BJ (cell line): ENCODE measurements around the gene RERE. TPM values are rescaled to one million over a fixed set of nuclear protein-coding genes. Genes with fewer than 3 reads are reported as not detected.

Source experiments
- CTCF ChIA-PET: fragments of 350-600 bp; formaldehyde crosslinking; extraction: SDS; loops from one replicate; lab custom pipeline; 2021; ENCODE audit warnings: antibody characterized with exemption, inconsistent platforms; lab: Yijun Ruan, JAX
- POLR2A ChIA-PET: fragments of 300-600 bp; sonication (Branson Sonifier 250); formaldehyde crosslinking; extraction: SDS; loops from one replicate; lab custom pipeline; 2021; ENCODE audit warnings: antibody characterized with exemption; lab: Charles Lee
- DNase-seq: peaks from one replicate; pipeline ENCODE4 v3.0.0-alpha.2; 2011; ENCODE audit warnings: low read depth
- H3K27me3 ChIP-seq: 2 replicates; pipeline ENCODE4 v1.6.0; 2011; ENCODE audit warnings: low read length; ENCODE audit not compliant: control insufficient read depth, insufficient read depth
- H3K36me3 ChIP-seq: 2 replicates; pipeline ENCODE4 v1.5.1; 2011; ENCODE audit warnings: low read length; ENCODE audit not compliant: control insufficient read depth, insufficient read depth
- H3K4me3 ChIP-seq: 2 replicates; pipeline ENCODE4 v1.5.1; 2011; ENCODE audit warnings: low read depth, mild to moderate bottlenecking, control low read depth, low read length
- polyA plus RNA-seq: library from polyadenylated mRNA; depleted of rRNA; stranded (reverse); fragments of >200 nt; gene quantifications from 2 replicates; pipeline ENCODE4 v1.2.3, GENCODE V29; 2011
- TF ChIP-seq, protein P1 (sequence below): IDR thresholded peaks from 2 replicates; pipeline ENCODE4 v1.5.1; 2011; ENCODE audit warnings: low read depth, mild to moderate bottlenecking, control low read depth, inconsistent platforms, low read length, moderate library complexity; ENCODE audit not compliant: insufficient read depth

The RERE gene
- polyA plus RNA-seq, 1 experiment, result 3.8 TPM

- TF ChIP-seq, protein P1, sequence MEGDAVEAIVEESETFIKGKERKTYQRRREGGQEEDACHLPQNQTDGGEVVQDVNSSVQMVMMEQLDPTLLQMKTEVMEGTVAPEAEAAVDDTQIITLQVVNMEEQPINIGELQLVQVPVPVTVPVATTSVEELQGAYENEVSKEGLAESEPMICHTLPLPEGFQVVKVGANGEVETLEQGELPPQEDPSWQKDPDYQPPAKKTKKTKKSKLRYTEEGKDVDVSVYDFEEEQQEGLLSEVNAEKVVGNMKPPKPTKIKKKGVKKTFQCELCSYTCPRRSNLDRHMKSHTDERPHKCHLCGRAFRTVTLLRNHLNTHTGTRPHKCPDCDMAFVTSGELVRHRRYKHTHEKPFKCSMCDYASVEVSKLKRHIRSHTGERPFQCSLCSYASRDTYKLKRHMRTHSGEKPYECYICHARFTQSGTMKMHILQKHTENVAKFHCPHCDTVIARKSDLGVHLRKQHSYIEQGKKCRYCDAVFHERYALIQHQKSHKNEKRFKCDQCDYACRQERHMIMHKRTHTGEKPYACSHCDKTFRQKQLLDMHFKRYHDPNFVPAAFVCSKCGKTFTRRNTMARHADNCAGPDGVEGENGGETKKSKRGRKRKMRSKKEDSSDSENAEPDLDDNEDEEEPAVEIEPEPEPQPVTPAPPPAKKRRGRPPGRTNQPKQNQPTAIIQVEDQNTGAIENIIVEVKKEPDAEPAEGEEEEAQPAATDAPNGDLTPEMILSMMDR, result no peak
- CTCF ChIA-PET, result no interaction called here
- no peak for DNase-seq
- no peak overlapping the region for H3K4me3 ChIP-seq
- POLR2A ChIA-PET, result no interaction called here
- no peaks in the 10 kb centered on the region for H3K36me3 ChIP-seq
- no peaks in the 10 kb centered on the region for H3K27me3 ChIP-seq
These were observed 50.4 kb downstream of the RERE start for GRCh38 chr1:8767006-8767405.

DNA sequence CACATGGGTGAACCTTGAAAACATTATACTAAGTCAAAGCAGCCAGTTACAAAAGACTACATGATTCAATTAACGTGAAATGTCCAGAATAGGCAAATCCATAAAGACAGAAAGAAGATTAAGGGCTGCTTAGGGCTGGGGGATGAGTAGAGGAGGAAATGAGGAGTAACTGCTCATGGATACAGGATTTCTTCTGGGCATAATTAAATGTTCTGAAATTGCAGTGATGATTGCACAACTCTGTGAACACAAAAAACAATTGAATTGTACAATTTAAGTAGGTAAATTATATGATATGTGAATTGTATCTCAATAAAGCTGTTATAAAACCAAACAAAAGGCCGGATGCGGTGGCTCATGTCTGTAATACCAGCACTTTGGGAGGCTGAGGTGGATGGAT, 52.2 kb downstream of the RERE start:
- no peak overlapping the region for H3K4me3 ChIP-seq
- TF ChIP-seq, protein P1, result no peak
- no peak for DNase-seq
- H3K27me3 ChIP-seq, result no peaks in the 10 kb centered on the region
- ChIA-PET CTCF (no interaction called here), POLR2A (no interaction called here)
- no peaks in the 10 kb centered on the region for H3K36me3 ChIP-seq

- ChIA-PET CTCF (no interaction called here), POLR2A (no interaction called here)
- H3K36me3 ChIP-seq, result no peaks in the 10 kb centered on the region
- DNase-seq, result no peak
- TF ChIP-seq, protein P1, result no peak
- no peaks in the 10 kb centered on the region for H3K27me3 ChIP-seq
- H3K4me3 ChIP-seq, result no peak overlapping the region
These were observed 53.0 kb downstream of the RERE start for GRCh38 chr1:8764293-8764937.

DNA sequence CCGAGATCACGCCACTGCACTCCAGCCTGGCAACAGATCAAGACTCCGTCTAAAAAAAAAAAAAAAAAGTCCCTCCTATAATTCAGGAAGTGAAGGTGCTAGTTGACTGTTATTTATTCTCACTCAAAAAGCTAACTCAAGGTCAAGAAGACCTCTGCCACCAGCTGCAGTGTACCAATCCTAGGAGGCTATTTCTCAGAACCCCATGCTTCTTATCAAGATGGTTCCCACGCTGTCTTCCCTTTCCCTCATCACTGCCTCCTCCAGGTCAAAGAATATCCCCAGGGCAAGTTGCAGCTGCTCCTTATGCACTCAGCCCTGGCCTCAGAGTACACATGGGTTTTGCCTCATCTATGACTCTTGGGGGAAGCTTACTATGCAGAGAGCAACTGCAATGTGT, 53.6 kb downstream of the RERE start:
- Histone ChIP-seq H3K36me3 (no peaks in the 10 kb centered on the region), H3K4me3 (no peak overlapping the region), H3K27me3 (no peaks in the 10 kb centered on the region)
- POLR2A ChIA-PET, result no interaction called here
- TF ChIP-seq, protein P1, result no peak
- DNase-seq, result no peak
- CTCF ChIA-PET, result no interaction called here

DNA sequence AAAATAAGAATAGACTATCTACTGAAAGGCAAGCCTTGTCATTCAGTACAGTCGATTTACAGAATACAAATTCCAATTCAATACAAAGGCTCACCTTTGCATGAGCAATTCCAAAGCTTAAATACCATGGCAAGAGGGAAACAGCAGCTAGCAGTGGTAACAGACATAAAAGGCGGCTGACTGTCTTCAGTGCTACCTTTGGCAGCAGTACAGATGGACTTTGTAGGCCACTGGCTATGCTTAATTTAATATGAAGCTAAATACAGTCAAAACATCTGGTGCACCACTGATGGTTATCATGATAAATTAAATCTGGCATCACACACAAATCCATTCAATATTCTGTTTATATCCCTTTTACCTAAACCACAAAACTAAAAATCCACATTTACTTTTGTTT, 62.4 kb downstream of the RERE start:
- Histone ChIP-seq H3K36me3 (no peaks in the 10 kb centered on the region), H3K27me3 (no peaks in the 10 kb centered on the region), H3K4me3 (no peak overlapping the region)
- ChIA-PET CTCF (no interaction called here), POLR2A (no interaction called here)
- no peak for DNase-seq
- TF ChIP-seq, protein P1, result no peak
